NCI-H1417 treated with DMSO at 0.1 percent for 48 hours (cell line): Measurements from ENCODE around the gene SELENOO.

Source experiments
- DNase-seq: peaks from one replicate; lab custom pipeline; 2025; lab: John Stamatoyannopoulos, UW

Gene SELENOO

DNA sequence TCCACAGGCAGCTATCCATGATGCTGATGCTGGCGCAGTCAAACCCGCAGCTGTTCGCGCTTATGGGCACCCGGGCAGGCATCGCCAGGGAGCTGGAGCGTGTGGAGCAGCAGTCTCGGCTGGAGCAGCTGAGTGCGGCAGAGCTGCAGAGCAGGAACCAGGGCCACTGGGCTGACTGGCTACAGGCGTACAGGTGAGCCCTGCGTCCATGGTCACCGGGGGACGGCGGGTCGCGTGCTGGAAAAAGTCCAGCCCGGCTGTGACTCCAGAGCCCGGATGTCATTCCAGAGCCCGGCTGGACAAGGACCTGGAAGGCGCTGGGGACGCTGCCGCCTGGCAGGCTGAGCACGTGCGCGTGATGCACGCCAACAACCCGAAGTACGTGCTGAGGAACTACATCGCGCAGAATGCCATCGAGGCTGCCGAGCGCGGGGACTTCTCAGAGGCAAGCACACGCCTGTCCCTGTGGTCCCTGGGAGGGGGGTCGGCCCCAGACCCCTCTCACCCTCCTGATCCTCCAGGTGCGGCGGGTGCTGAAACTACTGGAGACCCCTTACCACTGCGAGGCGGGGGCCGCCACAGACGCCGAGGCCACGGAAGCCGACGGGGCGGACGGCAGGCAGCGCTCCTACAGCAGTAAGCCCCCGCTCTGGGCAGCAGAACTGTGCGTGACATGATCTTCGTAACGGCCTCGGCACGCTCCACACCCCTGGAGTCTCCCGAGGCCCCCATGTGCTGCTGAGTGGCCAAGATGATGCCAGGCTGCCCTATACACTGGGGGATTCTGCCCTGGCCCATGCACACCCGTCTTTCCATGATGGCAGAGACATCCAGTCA, 16.1 kb downstream of the SELENOO start:
- DNase-seq: no peak

DNA sequence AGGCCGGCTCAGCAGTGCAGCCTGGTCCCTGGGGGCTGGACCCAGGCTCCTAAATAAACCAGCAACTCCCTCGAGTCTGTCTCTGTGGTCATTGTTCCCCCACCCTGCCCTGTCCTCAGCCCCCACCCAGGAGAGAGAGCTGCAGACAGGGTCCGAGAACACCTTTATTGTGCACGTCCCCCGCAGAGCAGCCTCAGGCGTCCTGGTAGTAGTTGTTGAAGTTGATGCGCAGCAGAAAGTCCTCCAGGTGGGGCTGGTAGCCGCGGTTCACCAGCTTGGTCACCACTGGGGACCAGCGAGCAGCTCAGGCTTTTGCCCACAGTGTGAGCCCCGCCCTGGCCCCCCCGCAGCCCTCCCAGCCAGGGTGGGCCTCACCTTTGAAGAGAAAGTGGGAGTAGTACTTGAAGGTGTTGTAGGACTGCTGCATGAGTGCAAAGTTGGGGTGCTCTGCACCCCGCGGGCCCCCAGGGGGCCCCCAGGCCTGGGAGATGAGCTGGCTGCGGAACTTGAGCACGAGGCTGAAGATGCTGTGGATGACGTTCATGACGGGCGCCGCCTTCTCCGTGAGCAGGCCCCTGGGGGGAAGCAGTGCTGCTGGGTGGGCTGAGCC, 16.8 kb downstream of the SELENOO start:
- DNase-seq: no peak

DNA sequence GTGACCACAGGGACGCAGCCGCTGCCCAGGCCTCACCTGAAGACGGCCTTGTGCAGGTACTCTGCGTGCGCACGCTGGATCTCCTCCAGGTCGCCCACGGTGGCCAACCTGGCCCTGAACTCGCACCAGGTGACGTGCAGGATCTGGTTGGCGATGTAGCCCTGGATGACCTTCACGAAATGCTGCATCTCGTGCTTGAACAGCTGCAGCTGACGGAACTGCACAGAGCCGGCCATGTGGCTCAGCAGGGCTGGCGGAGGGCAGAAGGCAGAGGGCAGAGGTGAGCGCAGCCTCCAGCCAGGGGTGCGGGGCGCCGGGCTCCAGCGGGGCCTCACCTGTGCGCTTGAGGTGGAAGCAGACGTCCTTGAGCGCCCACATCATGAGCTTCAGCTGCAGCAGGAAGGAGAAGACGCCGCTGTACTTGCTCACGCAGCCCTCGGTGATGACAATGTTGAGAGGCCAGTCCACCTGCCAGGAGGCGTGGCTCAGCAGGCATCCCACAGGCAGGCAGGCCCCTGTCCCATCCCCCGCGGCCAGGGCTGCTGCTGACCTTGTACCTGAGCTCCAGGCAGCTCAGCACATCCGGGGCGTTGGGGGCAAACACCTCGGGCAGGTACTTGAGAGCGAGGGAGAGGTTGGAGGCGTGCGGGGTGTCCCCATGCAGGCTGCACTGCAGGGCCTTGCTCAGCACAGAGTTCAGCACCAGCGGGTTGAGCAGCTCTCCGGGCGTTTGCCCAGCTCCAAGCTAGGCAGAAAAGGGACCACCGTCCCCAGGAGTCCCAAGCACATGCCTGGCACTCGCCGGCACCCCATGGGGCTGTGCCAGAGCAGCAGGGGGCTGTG, 17.6 kb downstream of the SELENOO start:
- no peak for DNase-seq

DNA sequence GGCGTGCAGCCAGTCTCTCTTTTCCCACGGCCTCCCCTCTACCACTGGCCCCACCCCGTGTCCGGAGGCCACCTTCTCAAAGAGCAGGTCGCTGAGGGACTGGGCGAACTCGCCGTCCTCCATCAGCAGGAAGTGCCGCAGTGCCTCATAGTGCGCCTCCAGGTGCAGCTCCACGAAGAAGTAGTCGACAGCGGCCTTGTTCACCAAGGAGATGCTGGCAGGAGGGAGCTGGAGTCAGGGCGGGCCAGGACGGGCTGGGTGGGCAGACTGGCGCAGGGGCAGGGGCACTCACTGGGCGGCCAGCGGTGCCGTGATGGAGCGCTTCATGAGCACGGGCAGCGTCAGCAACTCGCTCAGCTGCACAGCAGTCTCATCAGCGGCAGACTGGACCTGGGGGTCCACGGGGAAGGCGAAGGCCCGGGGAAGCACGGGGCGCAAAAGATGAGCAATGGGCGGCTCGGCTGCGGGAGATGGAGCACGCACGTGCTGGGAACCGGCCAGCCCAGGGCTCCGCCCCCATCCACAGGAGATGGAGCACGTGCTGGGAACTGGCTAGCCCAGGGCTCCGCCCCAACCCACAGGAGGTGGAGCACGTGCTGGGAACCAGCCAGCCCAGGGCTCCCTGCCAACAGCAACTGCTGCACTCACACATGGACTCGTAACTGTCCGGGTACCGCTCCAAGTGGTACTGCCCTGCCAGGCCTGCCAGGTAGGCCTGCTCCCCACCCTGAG, 18.4 kb downstream of the SELENOO start:
- no peak for DNase-seq

DNA sequence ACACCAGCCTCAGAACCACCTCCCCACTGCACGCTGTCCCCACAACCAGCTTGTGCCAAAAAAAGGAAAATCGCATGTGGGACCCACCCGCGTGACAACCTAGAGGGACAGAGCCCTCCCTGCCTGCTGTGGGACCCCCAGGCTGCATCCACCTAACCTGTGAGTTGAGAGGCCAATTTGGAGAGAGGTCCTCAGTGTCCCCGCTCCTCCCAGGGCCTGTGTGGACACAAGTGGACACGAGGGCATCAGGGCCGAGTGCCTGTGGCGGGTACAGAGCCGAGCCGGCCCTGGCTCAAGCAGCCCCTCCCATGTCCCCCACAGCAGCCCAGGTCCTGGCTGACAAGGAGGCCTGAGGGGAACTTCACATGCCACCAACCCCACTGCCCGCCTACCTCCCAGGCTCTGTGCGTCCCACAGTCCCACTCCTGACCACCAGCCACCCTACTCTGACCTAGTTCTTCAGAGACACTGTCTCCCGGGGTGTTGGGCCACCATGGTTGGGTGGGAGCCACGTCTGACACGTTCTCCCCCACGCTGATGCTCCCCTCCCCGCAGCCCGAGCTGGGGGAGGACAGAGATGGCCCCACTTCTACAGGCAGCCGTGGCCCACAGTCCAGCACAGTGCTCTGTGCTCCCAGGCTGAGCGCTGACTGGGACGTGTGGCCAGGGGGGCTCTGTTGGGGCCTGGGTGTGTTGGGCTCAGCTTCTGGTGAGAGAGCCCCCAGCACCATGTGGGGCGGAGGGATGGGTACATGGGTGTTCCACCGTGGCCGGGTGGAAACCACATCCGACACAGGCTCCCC, 19.2 kb downstream of the SELENOO start:
- DNase-seq: no peak

DNA sequence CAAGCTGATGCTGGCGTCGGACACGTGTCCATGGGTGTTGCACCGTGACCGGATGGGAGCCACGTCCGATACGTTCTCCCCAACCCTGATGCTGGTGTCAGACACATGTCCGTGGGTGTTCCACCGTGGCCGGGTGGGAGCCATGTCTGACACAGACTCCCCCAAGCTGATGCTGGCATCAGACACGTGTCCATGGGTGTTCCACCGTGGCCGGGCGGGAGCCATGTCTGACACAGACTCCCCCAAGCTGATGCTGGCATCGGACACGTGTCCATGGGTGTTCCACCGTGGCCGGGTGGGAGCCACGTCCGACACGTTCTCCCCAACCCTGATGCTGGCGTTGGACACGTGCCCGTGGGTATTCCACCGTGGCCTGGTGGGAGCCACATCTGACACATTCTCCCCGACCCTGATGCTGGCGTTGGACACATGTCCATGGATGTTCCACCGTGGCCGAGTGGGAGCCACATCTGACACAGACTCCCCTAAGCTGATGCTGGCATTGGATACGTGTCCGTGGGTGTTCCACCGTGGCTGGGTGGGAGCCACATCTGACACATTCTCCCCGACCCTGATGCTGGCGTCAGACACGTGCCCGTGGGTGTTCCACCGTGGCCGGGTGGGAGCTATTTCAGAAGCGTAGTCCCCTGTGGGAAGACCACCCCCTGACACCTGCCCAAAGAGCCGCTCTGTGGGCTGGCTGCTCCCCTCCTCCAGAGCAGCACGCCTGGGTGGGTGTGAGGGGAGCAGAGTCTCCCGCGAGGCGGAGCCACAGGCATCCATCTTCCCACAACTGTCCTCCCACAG, 20.0 kb downstream of the SELENOO start:
- no peak for DNase-seq

DNA sequence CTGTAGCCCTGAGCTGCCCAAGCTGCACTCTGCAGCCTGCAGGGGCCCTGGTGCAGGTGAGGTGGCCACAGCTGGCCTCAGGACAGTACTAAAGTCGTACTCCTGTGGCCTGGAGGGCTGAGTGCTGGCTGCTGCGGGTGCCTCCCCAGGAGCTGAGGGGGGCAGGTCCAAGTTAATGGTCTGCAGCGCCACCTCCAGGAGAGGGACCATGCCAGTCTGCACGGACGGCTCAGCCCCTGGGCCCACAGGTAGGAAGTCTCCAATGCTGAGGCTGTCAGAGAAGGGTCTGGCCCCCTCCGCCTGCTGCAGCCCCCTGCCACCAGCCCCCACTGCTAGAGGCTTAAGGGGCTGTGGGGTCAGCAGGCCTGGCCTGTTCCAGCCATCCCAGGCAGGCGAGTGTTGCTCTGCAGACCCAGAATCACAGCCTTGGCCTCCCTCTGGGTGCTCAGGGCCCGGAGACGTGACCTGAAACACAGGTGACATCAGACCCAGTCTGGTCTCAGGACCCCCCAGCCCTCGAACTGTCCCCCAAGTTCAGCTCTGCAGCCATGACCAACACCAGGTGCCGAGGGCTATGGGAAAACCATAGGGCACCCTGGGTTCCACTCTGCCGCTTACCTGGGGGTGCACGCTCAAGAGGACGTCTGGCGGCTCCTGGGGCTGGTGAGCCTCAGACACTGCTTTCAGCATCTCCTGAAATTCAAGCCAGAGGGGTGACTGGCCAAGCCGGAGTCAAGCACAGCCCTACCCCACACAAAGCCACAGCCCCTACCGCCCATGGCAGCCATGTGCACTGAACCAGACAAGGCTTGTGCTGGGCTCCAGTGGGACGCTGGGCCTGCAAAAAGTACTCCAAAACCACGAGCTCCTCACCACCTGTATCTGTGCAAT, 20.8 kb downstream of the SELENOO start:
- DNase-seq: no peak

DNA sequence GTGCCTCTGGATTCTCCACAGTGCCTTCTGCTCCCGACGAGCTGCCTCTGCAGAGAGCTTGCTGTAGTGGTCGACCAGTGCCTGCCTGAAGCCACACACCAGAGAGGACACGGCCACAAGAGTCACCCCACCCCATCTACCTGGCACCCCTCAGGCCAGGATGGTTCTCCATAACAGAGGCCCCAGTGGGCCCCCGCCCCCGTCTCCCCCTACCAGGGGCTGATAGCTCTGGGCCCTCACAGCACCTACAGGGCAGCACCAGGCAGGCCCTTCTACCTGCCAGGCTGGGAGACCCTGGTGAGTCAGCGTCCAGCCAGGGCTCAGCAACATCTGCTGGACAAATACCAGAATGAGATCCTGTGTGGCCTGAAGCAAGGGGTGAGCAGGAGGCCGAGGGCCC, 21.7 kb downstream of the SELENOO start:
- no peak for DNase-seq

DNA sequence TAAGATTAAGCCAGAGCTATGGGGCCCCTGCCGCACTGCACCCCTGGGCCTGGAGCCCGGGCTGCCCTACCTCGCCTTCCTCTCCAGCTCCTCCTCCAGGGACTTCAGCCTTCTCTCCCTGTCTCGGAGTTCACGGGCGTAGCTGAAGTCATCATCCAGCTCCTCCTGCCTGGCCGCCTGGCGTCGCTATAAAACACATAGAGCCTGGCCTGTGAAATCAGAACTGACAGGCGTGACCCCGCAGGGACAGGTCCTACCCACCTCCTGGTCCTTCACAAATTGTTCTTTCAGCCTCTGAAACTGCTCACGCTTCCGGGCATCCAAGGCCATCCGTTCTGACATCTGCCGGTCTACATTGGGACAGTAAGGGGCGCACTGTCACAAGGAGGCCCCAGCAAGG, 23.3 kb downstream of the SELENOO start:
- DNase-seq: no peak

DNA sequence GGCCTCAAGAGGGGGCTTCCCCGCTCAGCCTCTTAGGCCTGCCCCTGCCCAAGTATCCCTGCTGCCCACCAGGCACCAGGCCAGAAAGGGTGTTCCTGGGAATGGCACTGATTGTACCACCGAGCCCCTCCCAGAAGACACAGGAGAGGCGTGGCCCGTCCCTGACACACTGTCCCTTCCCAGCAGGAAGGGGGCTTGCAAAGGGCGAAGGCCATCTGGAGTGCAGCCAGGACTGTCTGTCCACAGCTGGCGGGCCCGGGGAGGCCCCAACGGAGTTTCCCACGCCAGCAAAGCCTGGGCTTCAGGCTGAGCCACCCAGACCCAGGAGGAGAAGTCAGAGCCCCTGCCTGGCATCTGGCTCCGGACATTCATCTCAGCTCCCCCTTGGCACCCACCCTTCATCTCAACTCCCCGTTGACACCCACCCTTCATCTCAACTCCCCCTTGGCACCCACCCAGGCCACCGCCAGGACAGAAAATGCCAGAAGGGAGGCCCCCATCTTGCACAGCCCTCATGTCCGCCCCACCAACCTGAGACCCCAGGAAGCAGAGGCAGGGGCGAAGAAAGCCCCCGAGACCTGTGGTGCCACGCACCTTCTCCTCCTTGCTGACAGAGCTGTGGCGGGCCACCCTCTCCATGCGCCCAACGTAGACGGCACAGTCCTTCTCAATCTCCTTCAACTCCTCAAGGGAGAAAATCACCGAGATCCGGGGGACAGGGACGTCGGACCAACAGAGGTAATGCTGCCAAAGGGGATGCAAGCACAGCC, 24.6 kb downstream of the SELENOO start:
- DNase-seq: no peak

DNA sequence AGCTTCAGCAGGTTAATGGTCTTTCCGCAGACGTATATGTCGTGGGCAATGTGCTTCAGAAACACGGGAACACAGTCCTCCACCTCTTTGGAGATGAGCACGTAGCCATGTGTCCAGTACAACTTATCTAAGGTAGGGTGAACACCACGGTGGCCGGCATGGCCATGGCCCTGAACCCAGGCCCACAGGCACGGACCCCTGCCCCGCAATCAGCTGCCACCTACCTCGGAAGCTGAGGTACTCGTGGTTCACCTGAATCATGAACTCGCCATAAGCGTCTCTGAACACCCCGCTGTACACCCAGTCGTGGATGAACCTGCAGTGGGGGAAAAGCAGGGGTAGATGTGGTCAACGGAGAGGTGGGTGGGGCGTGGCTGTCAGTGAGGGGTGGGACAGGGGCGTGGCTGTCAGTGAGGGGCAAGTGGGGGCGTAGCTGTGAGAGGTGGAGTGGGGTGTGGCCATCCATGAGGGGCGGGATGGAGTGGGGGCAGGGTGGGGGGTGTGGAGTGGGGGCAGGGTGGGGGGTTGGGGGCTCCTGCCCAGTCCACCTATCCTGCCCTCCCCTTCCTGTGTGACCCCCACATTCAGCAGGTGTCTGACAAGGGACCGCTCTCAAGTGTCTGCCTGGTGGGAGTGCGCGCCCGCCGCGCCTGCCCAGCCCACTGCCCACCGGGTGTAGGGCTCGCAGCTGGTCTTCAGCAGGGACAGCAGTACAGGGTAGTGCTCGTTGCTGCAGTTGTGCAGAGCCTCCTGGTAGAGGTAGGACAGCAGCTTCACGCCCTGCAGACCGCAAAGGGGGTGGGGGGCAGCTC, 25.5 kb downstream of the SELENOO start:
- DNase-seq: no peak

DNA sequence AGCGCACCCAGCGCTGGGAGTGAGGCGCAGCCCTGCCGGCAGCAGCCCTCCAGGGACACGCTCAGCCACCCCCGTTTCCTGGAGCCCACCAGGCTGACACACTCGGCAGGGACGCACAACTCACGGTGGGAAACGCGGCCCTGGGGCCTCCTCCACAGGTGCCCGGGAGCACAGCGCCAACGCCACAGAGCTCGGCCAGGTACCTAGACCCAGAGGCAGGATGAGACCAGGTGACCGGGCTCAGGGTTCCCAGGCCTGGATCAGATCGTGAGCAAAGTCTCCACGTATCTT, 26.0 kb downstream of the SELENOO start:
- DNase-seq: no peak

DNA sequence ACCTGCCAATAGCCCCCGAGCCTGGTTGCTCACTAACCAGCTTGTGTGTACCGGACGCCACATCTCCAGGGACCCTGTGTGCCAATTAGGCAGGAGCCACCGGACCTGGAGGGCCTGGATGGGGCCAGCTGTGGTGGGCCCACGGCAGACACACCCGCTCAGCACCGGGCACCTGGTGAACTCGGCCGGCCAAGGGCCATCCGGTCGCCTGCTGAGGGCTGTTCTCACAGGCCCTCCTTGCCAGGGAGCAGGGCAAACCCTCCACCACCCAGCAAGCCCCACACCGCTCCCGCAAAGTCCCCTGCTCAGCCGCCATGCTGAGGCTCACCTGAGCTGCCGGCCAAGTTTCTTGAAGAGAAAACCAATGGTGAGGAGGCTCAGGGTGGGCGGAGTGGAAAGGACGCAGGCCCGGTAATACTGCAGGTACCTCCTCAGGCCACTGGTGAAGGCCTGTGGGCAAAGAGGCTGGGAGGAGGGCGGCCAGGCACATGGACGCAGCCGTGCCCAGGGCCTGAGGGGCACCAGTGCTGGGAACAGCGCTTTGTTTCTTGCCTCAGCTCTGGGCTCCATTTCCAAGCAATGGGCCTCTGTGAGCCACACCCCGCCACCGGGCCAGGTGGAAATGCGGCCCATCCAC, 26.9 kb downstream of the SELENOO start:
- DNase-seq: no peak

DNA sequence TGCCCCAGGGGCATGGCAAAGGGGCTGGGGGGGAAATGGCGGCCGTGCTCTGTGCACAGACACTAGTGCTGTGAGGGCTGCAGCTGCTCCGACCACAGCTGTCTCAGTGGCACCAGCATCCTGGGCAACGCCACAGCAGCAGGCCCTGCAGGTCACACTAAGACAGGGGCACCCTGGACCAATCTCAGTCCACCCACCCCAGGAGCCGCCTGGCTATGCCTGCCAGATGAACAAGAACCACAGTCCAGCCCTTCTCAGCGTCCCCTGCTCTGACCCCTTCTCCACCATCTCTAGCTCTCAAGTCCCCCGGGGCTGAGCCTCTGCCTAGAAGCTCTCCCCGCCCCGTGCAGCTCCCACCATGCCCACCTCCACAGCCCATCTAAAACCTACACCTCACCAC, 27.6 kb downstream of the SELENOO start:
- no peak for DNase-seq

DNA sequence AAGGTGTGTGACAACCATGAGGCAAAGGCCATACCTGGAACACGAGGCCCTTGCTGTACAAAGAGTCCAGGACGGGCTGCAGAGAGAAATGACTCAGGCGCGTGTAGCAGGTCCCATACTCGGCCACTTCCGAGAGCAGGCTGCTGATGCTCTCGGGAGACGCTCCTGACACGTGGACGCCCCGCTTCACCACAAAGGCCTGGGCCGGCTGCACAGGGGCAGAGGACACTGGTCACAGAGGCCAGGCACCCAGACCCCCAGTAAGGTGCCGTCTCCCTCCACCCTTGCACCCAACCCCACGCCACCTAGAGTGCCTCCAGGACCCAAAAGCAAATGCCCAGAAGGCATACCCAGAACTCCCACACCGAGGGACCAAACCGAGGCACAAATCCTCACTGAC, 28.6 kb downstream of the SELENOO start:
- DNase-seq: no peak

DNA sequence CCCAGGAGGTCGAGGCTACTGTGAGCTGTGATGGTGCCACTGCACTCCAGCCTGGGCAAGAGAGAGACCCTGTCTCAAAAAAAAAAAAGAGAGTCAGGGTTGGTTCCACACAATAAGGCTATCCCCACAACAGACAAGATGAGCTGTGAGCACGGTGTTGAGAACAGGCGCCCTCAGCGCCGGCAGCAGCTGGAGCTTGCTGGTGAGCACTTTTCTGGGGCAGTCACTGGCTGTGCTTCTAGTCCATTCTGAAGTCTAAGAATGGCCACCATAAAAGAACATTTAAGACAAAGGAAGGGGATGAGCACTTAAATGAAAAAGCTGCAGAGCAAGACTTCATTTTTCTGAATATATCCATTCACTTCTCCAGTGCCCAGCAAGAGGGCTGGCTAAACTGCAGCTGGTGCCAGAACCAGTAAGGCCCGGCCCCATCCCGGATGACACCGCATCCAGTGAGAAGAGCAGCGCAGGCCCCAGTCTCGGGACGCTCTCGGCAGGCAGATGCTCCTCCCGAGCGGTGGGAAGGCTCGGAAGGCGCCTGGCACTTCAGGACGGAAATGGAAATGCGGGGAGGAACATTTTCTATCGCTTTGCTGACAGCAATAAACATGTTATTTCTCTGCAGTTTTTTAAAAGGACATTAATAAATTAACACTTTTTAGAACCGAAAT, 31.8 kb downstream of the SELENOO start:
- DNase-seq: no peak

DNA sequence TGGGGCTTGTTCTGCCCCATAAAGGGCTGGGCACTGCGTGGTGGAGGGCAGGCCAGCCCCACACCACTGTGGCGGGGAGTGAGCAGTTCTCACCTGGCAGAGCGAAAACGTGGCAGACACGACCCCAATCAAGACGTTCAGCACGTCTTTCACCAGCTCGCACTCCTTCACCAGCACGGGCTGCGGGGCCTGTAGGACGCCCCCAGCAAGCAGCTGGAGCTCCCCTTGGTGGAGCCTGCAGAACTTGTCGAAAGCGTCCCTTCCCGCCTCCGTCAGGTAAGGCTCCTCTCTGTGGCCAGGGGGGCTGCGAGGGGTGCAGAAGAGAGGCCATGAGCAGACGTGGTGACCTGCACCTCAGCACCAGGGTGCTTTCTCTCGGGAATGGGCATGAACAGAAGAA, 32.4 kb downstream of the SELENOO start:
- DNase-seq: no peak
